ENCODE measurements around the gene SUSD3. TPM values are rescaled to one million over a fixed set of nuclear protein-coding genes. Genes with fewer than 3 reads are reported as not detected.

SUSD3 gene
- total RNA-seq, 1 experiment from 2014 or later = 9.0 TPM

GRCh38 chr9:93025736-93026135 is 32.8 kb upstream of the SUSD3 start:
- no peaks in the 10 kb centered on the region for H3K27me3 ChIP-seq (ENCODE audit: insufficient read depth, low read length)
- Mint-ChIP-seq H3K27ac (no peak overlapping the region), H3K9me3 (no peaks in the 10 kb centered on the region), H3K27me3 (ENCODE audit: low read depth) (no peaks in the 10 kb centered on the region), H3K36me3 (ENCODE audit: insufficient read depth in 1 of 3, low read depth in 3 of 3) (no peaks in the 10 kb centered on the region), H3K4me1 (peaks cover 5 to 8% of the 10 kb centered on the region in 2 experiments), H3K4me3 (no peak overlapping the region)
- no peak overlapping the region for H4K8ac ChIP-seq (replicated peaks; ENCODE audit: insufficient read length, low read depth, low read length)
- H2BK15ac ChIP-seq (ENCODE audit: low read depth, low read length) = no peak overlapping the region
- no peak overlapping the region for H3K9ac ChIP-seq (ENCODE audit: extremely low read depth, insufficient read length, low read length)
- H2BK20ac ChIP-seq (ENCODE audit: low read depth, low read length, poor library complexity, severe bottlenecking) = no peak overlapping the region
- H3T11ph ChIP-seq (ENCODE audit: low read length) = no peak overlapping the region
- H3K4ac ChIP-seq (ENCODE audit: low read depth, low read length) = no peak overlapping the region
- no peak overlapping the region for H3K23ac ChIP-seq (ENCODE audit: insufficient read length, low read depth, low read length)
- no peaks in the 10 kb centered on the region for H3K79me1 ChIP-seq (ENCODE audit: insufficient read depth, low read depth, low read length, poor library complexity, severe bottlenecking)
- no peak overlapping the region for H3K56ac ChIP-seq (ENCODE audit: insufficient read length, low read depth, low read length)
- WGBS (ENCODE audit: extremely low coverage, insufficient read length, low lambda C conversion rate) = no CpG with 5 or more reads among the region's 8 CpGs
- H3K79me2 ChIP-seq (ENCODE audit: insufficient read depth, low read length) = no peaks in the 10 kb centered on the region
- no peak for DNase-seq
- no peaks in the 10 kb centered on the region; the same call in 1 of the 2 replicates for H3K4me1 ChIP-seq (ENCODE audit: insufficient read depth, low read length)
- H4K5ac ChIP-seq (ENCODE audit: insufficient read length, low read depth, low read length) = no peak overlapping the region
- H2AFZ ChIP-seq (ENCODE audit: low read length) = no peak overlapping the region
- no peaks in the 10 kb centered on the region for H3K23me2 ChIP-seq (ENCODE audit: insufficient read length, low read depth, low read length, poor library complexity, severe bottlenecking)
- no peak overlapping the region for H3K27ac ChIP-seq (ENCODE audit: insufficient read length, low read depth, low read length)
- no peaks in the 10 kb centered on the region for H3K9me3 ChIP-seq (ENCODE audit: control insufficient read depth, low read depth, low read length)
- no peak overlapping the region for H4K91ac ChIP-seq (ENCODE audit: insufficient read length, low read depth, low read length)
- no peak overlapping the region for H2AK5ac ChIP-seq (ENCODE audit: insufficient read length, low read length)
- H3K18ac ChIP-seq (ENCODE audit: insufficient read length, low read depth, low read length) = no peak overlapping the region
- H4K20me1 ChIP-seq (ENCODE audit: control insufficient read depth, insufficient read depth, insufficient read length) = no peaks in the 10 kb centered on the region
- no peak overlapping the region for H2BK120ac ChIP-seq (ENCODE audit: low read depth, low read length, poor library complexity, severe bottlenecking)
- H3K14ac ChIP-seq (ENCODE audit: insufficient read depth, low read length) = no peak overlapping the region
- no peak for TF ChIP-seq CTCF (conservative IDR thresholded peaks at IDR 0.05)
- H2BK12ac ChIP-seq (ENCODE audit: insufficient read length, low read depth, low read length) = no peak overlapping the region
- no peak overlapping the region for H3K4me2 ChIP-seq (ENCODE audit: insufficient read depth, insufficient read length, low read length)
- no peak overlapping the region for H2BK5ac ChIP-seq (ENCODE audit: insufficient read length, low read length)

All from H9 (cell line).